GM19467 (cell line): ENCODE measurements around the gene ZNF532.
"Not testable (repeated sequence)": the region's sequence is repeated elsewhere in the genome, so short reads cannot be mapped to it uniquely, and the experiment has no call there.

Experiments
- ATAC-seq: cut with Tn5 transposase; IDR thresholded peaks from one replicate; pipeline ENCODE4 v1.9.1; 2021; ENCODE audit warnings: mild to moderate bottlenecking, moderate library complexity; ENCODE audit not compliant: unreplicated experiment

Gene ZNF532

DNA sequence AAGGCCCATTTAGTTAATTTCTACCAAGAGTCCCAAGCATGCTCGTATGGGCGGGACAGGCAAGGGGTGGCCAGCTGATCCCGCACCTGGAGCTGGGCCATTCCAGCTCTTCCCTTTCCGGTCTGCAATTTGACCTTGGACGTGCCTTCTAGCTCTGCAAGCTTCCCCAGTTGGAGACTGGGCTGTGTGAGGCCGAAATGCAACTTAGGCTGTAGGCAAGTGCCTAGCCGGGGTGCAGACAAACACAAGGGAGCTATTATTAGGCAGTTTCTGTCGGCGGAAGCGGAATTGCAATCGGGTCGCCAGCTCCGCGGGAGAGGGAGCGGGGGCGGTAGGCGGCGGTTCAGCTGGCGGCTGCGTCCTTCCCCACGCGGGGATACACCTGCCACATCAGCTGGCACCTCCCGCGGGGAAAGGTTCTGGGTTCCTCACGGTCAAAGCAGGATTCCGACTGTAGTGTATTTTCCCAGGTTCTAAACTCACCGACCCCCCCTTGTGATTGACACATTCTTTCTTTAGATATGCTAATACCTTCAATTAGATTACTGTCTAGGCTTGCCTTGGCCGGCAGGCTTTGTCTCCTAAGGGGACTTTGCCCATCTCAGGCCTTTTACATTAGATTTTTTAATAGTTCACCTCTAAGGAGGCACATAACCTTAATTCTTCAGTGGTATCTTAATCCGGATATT is 17.1 kb upstream of the ZNF532 start:
- no peak for ATAC-seq

GRCh38 chr18:58848685-58849084 is 16.0 kb upstream of the ZNF532 start:
- ATAC-seq = no peak

DNA sequence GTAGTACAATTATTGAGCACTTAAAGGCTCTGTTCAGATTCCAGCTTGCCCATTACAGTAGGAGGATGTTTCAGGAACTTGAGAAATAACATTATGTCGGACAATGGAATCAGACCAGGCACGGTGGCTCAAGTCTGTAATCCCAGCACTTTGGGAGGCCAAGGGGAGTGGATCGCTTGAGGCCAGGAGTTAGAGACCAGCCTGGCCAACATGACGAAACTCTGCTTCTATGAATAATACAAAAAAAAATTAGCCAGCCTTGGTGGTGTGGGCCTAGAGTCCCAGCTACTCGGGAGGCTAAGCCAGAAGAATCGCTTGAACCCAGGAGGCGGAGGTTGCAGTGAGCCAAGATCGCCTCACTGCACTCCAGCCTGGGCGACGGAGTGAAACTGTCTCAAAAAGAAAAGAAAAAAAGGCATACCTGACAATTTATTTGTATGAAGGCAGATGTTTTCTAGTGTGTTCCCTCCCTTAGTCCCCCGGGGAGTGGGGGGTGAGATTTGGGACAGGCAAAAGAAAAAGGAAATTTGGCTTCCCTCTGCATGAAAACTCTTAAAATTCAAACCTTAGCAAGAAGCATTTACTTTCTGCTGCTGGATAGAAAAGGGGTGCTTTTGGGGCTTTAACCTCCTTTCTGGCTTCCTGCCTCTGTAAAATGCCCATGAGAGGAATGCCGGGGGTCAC is 13.7 kb upstream of the ZNF532 start:
- no peak for ATAC-seq

DNA sequence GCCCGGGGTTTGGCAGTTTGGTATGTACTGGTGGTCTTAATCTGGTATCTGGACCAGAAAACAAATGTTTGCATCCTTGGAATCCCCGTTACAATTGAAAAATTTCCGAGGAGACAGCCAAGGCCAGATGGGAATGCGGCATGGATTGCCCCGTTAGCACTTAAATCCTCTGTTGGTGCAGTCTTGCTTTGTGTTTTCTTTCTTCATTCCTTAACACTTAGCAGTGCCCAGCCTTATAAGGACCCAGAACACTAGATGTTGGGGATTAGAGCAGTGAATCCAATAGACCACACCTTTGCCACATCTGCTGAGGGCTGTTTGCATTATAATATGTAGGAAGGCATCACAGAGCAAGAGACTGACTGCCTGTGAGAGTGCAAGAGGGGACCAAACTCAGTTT is 12.8 kb upstream of the ZNF532 start:
- ATAC-seq = no peak

DNA sequence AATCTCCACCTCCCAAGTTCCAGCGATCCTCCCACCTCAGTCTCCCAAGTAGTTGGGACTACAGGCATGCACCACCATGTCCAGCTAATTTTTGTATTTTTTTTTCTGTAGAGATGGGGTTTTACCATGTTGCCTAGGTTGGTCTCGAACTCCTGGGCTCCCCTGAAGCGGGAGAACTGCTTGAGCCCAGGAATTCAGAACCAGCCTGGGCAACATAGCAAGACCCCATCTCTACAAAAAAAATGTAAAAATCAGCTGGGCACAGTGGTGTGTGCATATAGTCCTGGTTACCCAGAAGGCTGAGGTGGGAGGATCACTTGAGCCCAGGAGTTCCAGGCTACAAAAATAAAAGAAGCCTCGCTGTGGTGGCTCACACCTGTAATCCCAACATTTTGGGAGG is 12.0 kb upstream of the ZNF532 start:
- no peak for ATAC-seq

DNA sequence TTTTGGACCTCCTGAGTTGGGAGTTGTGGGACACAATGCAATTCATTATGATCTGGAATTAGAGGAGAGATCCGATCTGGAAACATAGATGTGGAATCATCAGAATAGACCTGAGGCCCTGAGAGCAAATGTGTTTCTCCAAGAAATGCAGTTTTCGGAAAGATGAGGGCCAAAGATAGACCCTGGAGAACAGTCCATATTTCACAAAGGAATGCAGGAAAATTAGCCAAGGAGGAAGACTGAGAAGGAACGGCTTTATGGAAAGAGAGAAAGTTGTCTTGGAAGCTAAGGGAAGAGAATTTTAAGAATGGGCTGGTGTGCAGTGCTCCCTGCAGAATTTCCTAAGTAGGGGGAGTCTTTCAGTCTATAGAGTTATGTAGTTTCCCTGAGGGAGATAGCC is 11.1 kb upstream of the ZNF532 start:
- no peak for ATAC-seq

DNA sequence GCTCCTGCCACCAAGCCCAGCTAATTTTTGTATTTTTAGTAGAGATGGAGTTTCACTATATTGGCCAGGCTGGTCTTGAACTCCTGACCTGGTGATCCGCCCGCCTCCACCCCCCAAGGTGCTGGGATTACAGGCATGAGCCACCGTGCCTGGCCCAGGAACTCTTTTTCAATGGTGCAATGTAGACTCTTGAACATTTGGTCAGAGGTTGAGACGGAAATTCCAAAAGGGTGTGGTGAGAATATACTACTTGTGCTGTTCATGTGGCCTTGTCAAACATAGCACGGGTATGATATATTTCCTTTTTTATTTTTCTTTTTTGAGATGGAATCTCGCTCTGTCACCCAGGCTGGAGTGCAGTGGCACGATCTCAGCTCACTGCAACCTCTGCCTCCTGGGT is 9.2 kb upstream of the ZNF532 start:
- not testable (repeated sequence) for ATAC-seq

DNA sequence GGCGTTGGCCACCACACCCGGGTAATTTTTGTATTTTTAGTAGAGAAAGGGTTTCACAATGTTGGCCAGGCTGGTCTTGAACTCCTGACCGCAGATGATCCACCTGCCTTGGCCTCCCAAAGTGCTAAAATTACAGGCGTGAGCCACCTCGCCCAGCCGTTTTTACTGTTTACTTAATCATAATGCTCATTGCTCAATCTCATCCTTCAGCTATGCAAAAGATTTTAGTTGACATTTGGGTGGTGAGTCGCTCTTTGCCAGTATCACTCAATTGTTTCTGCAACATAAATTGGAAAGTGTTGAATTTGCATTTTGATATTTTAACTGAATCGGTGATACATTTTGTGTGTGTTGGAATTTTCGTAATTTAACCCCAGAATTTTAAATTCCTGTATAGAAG is 7.8 kb upstream of the ZNF532 start:
- no peak for ATAC-seq

DNA sequence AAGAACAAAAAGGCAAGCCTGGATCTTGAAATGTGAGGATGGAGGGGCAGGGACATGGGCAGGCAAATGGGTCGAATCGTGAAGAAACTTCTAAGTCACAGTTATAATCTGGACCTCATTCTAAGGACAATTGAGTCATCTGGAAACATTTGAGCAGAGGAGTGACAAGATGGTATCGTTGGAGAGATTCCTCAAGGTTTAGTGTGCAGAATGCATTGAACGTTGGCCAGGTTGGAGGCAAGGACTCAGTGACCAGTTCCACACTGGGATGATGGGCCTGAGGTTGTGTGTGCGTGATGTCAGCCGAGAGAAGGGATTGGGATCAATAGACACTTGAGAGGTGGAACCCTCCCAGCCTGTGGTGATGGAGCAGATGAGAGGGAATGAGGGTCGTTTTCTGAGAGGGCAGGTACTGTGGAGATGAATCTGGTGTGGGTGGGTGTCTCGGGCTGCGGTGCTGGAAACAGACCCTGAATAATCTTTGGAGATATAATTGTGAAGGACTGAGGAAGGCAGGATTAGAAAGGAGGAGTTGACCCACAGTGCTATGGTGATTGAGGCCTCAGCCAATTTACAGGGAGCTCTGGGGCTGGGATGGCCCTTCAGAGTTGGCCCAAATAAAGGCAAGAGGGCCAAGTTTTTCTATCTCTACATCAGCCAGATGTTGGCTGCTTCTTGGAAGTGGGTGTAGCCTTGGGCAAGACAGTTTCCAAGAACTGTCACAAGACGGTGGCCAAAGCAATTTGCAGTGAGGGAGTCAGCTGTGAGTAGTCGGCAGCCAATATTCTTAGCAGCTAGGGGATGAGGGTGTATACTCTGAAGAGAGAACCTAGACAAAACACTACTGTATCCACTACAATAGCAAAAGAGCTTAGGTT is 5.8 kb upstream of the ZNF532 start:
- no peak for ATAC-seq

GRCh38 chr18:58859907-58860306 is 4.8 kb upstream of the ZNF532 start:
- ATAC-seq = no peak

- ATAC-seq = no peak
These were observed 3.9 kb upstream of the ZNF532 start for GRCh38 chr18:58860747-58861231.

- ATAC-seq = no peak
These were observed 3.3 kb upstream of the ZNF532 start for GRCh38 chr18:58861353-58861752.

DNA sequence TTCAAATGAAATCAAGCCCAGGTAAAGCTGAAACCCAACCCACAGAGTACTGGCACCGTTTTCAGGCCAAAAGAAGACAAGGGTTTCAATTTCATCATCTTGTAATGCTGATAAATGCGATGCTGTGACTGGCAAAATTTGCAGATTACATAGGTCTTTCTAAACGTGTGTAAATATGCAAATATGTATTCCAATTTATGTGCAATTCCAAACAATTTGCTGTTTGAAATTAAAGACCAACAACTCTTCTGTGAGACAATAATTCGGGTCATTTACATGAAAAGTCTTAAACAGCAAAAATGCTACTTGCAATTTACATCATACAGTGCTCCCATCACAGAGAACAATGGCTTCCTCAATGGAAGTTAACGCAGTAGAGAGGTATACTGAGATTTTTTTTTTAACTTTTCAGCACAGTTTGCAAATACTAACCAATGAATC is 2.8 kb upstream of the ZNF532 start:
- no peak for ATAC-seq

DNA sequence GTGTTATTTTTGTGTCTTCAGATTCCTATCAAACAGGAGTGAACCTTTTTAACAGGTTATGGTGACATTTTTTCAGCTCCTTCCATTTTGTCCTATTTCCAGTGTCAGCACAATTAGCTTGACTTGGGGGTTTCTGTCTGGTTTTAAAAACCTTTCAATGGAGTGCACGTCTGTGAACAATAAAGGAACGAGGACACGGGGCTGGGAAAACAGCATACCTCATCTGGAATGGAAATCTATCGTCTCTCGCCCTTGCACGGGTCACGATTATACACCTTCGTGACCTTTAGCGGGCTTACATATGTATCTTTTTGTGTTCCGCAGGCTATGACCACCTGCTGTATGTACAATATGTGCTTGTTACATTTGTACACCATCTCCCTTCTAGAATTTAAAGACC is 2.3 kb upstream of the ZNF532 start:
- no peak for ATAC-seq

DNA sequence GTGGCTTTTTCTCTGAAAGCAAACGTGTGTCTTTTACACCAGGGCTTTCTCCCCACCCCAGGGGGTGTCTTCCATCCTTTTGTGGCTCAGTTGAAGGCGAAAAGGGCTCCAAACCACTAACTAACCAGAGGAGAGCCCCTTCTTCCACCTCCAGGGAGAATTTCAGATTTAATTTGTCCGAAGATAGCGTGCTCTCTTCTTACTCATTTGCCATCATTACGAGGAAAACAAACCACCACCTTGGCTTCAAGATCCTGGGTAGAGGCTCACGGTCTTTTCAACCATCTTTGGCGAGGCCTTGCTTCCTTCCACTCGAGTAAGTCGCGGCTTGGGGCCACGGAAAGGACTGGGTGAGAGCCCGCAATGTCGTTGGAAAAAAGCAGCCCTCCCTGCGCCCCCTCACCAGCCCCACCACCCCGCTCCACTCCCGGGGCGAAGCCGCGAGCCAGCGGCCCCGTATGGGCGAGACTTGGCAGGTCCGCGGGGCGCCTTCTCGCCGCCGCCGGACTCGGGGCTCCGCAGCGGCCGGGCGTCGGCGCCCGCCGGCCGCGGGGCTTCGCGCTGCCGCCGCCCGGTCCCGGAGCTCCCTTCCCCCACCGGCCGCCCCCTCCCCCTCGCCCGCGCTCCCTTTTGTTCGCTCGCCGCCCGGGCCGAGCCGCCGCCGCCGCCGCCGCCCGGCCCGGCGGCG is 1.7 kb upstream of the ZNF532 start:
- ATAC-seq = peak; percentile 20

DNA sequence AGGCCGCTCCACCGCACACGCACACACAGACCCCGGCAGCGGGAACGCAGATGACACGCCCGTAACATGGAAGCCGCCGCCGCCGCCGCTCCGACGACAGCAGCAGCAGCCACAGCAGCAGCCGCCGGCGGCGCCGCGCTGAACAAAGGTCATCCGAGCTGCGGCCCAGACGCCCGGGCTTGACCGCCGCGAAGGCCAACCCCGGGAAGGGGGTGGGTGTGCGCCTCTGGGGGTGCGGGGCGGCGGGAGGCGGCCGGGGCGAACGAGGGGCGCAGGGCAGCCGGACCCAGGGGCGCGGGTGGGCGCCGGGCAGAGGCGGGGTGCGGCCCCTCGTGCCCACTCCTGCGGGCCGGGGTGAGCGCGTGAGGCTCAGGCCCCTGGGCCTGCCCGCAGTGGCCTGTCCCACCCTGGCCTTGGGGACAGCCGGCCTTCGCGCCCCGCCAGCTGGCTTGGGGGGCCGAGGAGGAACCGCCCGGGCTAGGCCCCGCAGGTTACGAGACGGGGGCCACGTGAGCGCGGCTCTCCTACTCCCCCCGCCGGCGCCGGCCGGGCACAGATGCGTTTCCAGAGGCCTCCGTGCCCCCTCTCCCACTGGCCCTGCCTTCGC is 1.0 kb upstream of the ZNF532 start:
- peak; percentile 53 for ATAC-seq

DNA sequence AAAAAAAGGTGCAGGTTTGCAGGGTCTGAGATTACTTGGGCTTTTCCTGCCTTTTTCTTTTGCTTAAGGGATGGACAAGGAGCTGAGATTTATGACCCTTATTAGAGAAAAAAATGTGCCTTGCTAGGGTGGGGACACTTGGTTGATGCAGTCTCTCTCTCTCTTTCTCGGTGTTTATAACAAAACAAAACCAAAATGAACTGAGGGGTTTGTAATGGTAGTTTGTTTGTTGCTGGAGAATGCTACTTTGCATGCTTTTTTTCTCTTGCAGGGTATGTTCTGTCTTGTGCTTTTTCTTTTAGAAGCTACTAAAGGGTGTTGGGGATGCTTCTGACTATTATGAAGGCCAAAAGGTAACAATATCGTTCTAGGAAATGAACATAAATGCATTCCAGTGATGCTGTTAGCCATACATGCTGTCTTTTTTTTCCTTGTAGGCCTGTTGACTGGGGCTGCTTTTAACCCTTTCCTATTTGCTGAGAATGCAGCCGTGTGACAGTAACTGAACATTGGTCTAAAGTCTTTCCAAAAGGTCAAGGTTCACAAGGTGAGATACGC is 435 bp downstream of the ZNF532 start:
- ATAC-seq = no peak

- no peak for ATAC-seq
These were observed 1.0 kb downstream of the ZNF532 start for GRCh38 chr18:58865701-58866065.

DNA sequence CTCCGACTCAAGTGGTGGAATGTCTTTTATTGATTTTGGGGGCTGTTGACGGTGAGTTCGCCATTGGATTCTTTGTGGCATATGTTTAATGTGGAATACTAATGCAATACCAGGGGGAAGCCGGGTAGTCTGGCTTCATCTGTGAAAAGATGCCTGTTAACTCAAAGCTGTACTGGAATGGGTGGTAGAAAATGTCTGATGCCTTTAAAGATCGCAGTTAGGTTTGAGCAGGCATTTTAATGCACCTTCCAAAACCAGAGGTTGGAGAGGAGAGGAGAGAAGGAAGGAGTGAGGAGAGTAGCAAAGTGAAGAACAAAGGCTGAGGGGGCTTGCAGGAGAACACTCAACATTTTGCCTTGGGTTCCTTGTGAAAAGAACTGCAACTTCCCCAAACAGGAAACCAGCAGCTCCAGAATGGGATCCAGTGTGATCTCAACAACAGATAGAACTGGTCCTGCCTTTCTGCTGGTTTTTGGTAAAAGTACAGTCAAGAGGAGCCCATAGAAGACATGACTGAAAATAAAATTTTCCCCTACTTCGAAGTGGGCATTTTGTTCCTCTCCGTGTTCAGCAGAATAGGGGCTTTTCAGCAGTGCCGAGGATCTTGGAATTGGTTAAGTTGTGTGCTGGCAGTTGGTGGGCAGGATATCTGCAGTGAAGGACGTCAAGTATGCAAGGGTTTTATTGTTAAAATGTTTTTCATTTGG is 1.5 kb downstream of the ZNF532 start:
- ATAC-seq = no peak

DNA sequence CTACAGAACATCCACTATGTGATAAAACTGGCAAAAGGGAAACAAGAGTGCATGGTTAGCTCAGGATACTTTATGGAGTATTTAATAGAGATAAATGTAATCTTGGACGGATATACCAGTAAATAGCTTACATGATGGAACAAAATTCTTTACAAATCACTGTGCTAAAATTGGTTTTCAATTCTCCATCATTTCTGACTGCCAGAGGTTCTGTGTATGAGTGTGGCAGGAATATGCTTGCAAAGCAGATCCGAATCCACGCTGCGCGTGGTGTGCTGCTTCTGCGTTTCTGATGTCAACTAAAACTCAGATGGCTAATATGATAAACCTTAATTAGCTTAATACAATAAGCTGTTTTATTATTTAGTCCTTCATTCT is 2.1 kb downstream of the ZNF532 start:
- ATAC-seq = no peak
